Keratinocyte (primary cell): ENCODE data around the gene BNC2.

Experiments
- EZH2 ChIP-seq: IDR thresholded peaks from one replicate; pipeline ENCODE4 v1.6.1; 2012; ENCODE audit warnings: inconsistent platforms, mild to moderate bottlenecking, low read length, moderate library complexity
- TF ChIP-seq, protein P1 (sequence below), 3 experiments: IDR thresholded peaks in 1 of 3; conservative IDR thresholded peaks in 1 of 3; optimal IDR thresholded peaks in 1 of 3; 2 replicates in 2 of 3; 3 replicates in 1 of 3; pipeline versions ENCODE3 to v1.5.1; 2011; ENCODE audit warnings: low read length in 3 of 3, mild to moderate bottlenecking in 3 of 3, moderate library complexity in 2 of 3, control low read depth in 1 of 3, inconsistent platforms in 1 of 3; ENCODE audit not compliant: insufficient read depth in 2 of 3; ENCODE audit errors: extremely low read depth in 1 of 3

DNA sequence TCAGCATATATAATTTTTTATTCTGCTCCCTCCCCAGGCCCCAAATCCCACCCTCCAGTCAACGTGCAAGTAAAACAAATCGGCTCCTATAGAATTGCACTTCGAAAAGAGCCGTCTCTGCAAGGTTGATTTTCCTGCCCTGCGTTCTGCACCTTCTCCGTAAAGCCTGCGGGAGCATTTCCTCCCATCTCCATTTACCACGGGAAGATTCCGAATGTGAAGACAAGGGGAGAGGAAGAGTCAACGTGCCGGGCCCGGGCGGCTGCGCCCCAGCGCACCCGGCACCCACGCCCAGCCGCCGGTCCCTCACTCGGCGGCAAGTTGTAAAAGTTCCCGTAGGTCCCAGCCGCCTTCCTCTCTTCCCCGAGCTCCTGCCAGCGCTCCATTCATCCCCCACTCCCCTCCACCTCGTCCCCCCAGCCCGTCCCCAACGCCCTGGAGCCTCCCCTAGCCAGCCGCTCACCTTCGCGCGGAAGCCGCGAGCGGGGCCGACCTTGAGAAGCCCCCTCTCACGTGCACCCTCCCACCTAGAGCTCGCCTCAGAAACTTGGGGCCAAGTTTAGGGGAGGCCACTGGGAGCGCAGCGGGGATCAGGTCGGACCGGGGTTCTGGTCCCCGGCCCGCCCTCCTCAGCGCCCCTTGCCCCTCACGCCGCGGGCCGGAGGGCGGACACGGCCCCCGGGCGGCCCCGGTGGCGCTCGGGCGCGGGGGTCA lies 431 bp downstream of the BNC2 start:
- TF ChIP-seq, protein P1, sequence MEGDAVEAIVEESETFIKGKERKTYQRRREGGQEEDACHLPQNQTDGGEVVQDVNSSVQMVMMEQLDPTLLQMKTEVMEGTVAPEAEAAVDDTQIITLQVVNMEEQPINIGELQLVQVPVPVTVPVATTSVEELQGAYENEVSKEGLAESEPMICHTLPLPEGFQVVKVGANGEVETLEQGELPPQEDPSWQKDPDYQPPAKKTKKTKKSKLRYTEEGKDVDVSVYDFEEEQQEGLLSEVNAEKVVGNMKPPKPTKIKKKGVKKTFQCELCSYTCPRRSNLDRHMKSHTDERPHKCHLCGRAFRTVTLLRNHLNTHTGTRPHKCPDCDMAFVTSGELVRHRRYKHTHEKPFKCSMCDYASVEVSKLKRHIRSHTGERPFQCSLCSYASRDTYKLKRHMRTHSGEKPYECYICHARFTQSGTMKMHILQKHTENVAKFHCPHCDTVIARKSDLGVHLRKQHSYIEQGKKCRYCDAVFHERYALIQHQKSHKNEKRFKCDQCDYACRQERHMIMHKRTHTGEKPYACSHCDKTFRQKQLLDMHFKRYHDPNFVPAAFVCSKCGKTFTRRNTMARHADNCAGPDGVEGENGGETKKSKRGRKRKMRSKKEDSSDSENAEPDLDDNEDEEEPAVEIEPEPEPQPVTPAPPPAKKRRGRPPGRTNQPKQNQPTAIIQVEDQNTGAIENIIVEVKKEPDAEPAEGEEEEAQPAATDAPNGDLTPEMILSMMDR (optimal IDR thresholded peaks at IDR 0.05 in 1 of 3, IDR thresholded peaks at IDR 0.05 in 1 of 3, conservative IDR thresholded peaks at IDR 0.05 in 1 of 3; ENCODE audit: extremely low read depth in 1 of 3, insufficient read depth in 2 of 3, low read length in 3 of 3) = no peak
- no peak for TF ChIP-seq EZH2
